HL-60 (cell line): Measurements from ENCODE around the gene SMCO2.

Source experiments
- GABPA ChIP-seq: IDR thresholded peaks from 2 replicates; pipeline ENCODE4 v1.6.1; 2012; ENCODE audit warnings: low read depth
- POLR2AphosphoS5 ChIP-seq: IDR thresholded peaks from 2 replicates; pipeline ENCODE4 v1.6.1; 2012; ENCODE audit warnings: low read depth
- SPI1 ChIP-seq: IDR thresholded peaks from 2 replicates; pipeline ENCODE4 v1.6.1; 2012; ENCODE audit warnings: low read depth, mild to moderate bottlenecking, borderline replicate concordance
- TF ChIP-seq, protein P1 (sequence below): IDR thresholded peaks from one replicate; pipeline ENCODE4 v1.5.1; 2011; ENCODE audit warnings: low read length, control low read depth, inconsistent platforms; ENCODE audit not compliant: insufficient read depth
- TF ChIP-seq, protein P2 (sequence below): IDR thresholded peaks from 2 replicates; pipeline ENCODE4 v1.6.1; 2012; ENCODE audit warnings: low read depth; ENCODE audit not compliant: insufficient replicate concordance

DNA sequence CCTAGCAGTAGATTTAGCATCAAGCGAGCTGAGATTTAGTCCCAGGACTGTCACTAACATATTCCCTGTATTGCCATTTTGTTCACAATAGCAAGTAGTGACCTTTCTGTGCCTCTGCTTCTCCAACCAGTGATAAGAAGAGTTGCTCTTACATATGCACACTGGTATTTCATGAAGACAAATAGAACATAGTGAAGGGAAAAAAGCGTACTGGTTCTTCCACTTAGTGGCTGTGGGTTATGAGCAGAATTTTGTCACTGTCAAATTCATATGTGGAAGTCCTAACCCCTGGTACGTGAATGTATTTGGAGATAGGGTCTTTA, 65.1 kb downstream of the SMCO2 start:
- TF ChIP-seq, protein P1, sequence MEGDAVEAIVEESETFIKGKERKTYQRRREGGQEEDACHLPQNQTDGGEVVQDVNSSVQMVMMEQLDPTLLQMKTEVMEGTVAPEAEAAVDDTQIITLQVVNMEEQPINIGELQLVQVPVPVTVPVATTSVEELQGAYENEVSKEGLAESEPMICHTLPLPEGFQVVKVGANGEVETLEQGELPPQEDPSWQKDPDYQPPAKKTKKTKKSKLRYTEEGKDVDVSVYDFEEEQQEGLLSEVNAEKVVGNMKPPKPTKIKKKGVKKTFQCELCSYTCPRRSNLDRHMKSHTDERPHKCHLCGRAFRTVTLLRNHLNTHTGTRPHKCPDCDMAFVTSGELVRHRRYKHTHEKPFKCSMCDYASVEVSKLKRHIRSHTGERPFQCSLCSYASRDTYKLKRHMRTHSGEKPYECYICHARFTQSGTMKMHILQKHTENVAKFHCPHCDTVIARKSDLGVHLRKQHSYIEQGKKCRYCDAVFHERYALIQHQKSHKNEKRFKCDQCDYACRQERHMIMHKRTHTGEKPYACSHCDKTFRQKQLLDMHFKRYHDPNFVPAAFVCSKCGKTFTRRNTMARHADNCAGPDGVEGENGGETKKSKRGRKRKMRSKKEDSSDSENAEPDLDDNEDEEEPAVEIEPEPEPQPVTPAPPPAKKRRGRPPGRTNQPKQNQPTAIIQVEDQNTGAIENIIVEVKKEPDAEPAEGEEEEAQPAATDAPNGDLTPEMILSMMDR = no peak
- TF ChIP-seq GABPA (no peak), POLR2AphosphoS5 (no peak), SPI1 (no peak)
- TF ChIP-seq, protein P2, sequence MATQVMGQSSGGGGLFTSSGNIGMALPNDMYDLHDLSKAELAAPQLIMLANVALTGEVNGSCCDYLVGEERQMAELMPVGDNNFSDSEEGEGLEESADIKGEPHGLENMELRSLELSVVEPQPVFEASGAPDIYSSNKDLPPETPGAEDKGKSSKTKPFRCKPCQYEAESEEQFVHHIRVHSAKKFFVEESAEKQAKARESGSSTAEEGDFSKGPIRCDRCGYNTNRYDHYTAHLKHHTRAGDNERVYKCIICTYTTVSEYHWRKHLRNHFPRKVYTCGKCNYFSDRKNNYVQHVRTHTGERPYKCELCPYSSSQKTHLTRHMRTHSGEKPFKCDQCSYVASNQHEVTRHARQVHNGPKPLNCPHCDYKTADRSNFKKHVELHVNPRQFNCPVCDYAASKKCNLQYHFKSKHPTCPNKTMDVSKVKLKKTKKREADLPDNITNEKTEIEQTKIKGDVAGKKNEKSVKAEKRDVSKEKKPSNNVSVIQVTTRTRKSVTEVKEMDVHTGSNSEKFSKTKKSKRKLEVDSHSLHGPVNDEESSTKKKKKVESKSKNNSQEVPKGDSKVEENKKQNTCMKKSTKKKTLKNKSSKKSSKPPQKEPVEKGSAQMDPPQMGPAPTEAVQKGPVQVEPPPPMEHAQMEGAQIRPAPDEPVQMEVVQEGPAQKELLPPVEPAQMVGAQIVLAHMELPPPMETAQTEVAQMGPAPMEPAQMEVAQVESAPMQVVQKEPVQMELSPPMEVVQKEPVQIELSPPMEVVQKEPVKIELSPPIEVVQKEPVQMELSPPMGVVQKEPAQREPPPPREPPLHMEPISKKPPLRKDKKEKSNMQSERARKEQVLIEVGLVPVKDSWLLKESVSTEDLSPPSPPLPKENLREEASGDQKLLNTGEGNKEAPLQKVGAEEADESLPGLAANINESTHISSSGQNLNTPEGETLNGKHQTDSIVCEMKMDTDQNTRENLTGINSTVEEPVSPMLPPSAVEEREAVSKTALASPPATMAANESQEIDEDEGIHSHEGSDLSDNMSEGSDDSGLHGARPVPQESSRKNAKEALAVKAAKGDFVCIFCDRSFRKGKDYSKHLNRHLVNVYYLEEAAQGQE = no peak
